Measurements from ENCODE around the gene NCS1. TPM values are rescaled to one million over a fixed set of nuclear protein-coding genes. Genes with fewer than 3 reads are reported as not detected.

Gene NCS1
- total RNA-seq, 2 experiments from 2014 or later = 0.17 TPM; not detected in 1

GRCh38 chr9:130201399-130201873, 29.2 kb downstream of the NCS1 start:
- DNase-seq (no peak), ATAC-seq (ENCODE audit: poor library complexity) (no peak)
- no peaks in the 10 kb centered on the region for H3K4me1 ChIP-seq (ENCODE audit: insufficient read depth, low read length)
- no peak overlapping the region for H3K27ac Mint-ChIP-seq
- H3K36me3 Mint-ChIP-seq (ENCODE audit: low read depth) = no peaks in the 10 kb centered on the region
- peaks cover 0 to 4% of the 10 kb centered on the region in 2 experiments for H3K9me3 ChIP-seq (ENCODE audit: control insufficient read depth in 1 of 2, insufficient read depth in 1 of 2, low read length in 2 of 2)
- TF ChIP-seq CTCF (IDR thresholded peaks at IDR 0.05) = no peak
- H3K27me3 ChIP-seq (ENCODE audit: control insufficient read depth in 1 of 2, insufficient read depth in 2 of 2, low read length in 2 of 2) = no peaks in the 10 kb centered on the region
- no peaks in the 10 kb centered on the region for H3K27me3 Mint-ChIP-seq
- H3K4me3 ChIP-seq (ENCODE audit: low read length) = no peak overlapping the region
- no peak overlapping the region for H3K27ac ChIP-seq (ENCODE audit: low read depth in 1 of 2, low read length in 2 of 2)
- H3K4me3 Mint-ChIP-seq = no peak overlapping the region
- ChIA-PET POLR2A (no interaction called here), CTCF (no interaction called here)
- H3K4me1 Mint-ChIP-seq (ENCODE audit: low read depth) = no peaks in the 10 kb centered on the region
- H3K9me3 Mint-ChIP-seq = no peaks in the 10 kb centered on the region
- no peaks in the 10 kb centered on the region for H3K36me3 ChIP-seq (ENCODE audit: insufficient read depth, low read length)
- intact Hi-C loops (cut with DNase I, micrococcal nuclease) = no loop called here

DNA sequence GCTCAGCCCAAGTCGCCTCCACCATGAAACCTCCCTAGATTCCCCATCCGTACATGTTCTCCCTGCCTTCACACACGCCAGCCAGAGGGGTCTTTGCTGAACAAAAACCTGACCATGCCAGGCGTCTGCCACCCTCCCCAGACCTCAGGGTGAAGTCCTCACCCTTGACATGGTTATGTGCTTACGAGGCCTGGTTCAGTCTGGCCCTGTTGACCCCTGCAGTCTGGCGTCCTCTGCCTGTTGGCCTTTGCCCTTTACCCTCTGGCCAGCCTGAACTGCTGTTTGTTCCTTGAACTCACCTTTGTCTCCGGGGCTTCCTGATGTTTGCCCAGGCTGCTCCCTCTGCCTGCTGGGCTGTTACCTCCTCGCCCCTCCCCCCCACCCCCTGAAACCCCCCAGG, 29.8 kb downstream of the NCS1 start:
- ChIA-PET CTCF (no interaction called here), POLR2A (no interaction called here)
- Histone ChIP-seq H3K27me3 (ENCODE audit: control insufficient read depth in 1 of 2, insufficient read depth in 2 of 2, low read length in 2 of 2) (no peaks in the 10 kb centered on the region), H3K4me1 (ENCODE audit: insufficient read depth, low read length) (no peaks in the 10 kb centered on the region), H3K9me3 (ENCODE audit: control insufficient read depth in 1 of 2, insufficient read depth in 1 of 2, low read length in 2 of 2) (peaks cover 0 to 4% of the 10 kb centered on the region in 2 experiments), H3K27ac (ENCODE audit: low read depth in 1 of 2, low read length in 2 of 2) (no peak overlapping the region), H3K36me3 (ENCODE audit: insufficient read depth, low read length) (no peaks in the 10 kb centered on the region), H3K4me3 (ENCODE audit: low read length) (no peak overlapping the region)
- H3K9me3 Mint-ChIP-seq = no peaks in the 10 kb centered on the region
- no peaks in the 10 kb centered on the region for H3K36me3 Mint-ChIP-seq (ENCODE audit: low read depth)
- DNase-seq = no peak
- intact Hi-C loops (cut with DNase I, micrococcal nuclease) = no loop called here
- H3K27me3 Mint-ChIP-seq = no peaks in the 10 kb centered on the region
- no peak overlapping the region for H3K4me3 Mint-ChIP-seq
- TF ChIP-seq CTCF (IDR thresholded peaks at IDR 0.05) = no peak
- H3K27ac Mint-ChIP-seq = no peak overlapping the region
- no peak for ATAC-seq (ENCODE audit: poor library complexity)
- no peaks in the 10 kb centered on the region for H3K4me1 Mint-ChIP-seq (ENCODE audit: low read depth)

GRCh38 chr9:130204341-130204740, 32.1 kb downstream of the NCS1 start:
- H3K4me3 Mint-ChIP-seq = no peak overlapping the region
- no peaks in the 10 kb centered on the region for H3K9me3 Mint-ChIP-seq
- no peaks in the 10 kb centered on the region for H3K36me3 ChIP-seq (ENCODE audit: insufficient read depth, low read length)
- H3K27ac ChIP-seq (ENCODE audit: low read depth in 1 of 2, low read length in 2 of 2) = no peak overlapping the region
- H3K36me3 Mint-ChIP-seq (ENCODE audit: low read depth) = no peaks in the 10 kb centered on the region
- H3K4me1 Mint-ChIP-seq (ENCODE audit: low read depth) = no peaks in the 10 kb centered on the region
- intact Hi-C loops (cut with DNase I, micrococcal nuclease) = no loop called here
- ATAC-seq (ENCODE audit: poor library complexity) (no peak), DNase-seq (no peak)
- H3K4me3 ChIP-seq (ENCODE audit: low read length) = no peak overlapping the region
- TF ChIP-seq CTCF (IDR thresholded peaks at IDR 0.05) = no peak
- peaks cover 5% of the 10 kb centered on the region for H3K27me3 Mint-ChIP-seq
- POLR2A ChIA-PET = no interaction called here
- no peak overlapping the region for H3K27ac Mint-ChIP-seq
- H3K27me3 ChIP-seq (ENCODE audit: control insufficient read depth in 1 of 2, insufficient read depth in 2 of 2, low read length in 2 of 2) = no peaks in the 10 kb centered on the region
- H3K4me1 ChIP-seq (ENCODE audit: insufficient read depth, low read length) = no peaks in the 10 kb centered on the region
- CTCF ChIA-PET = no interaction called here
- H3K9me3 ChIP-seq (ENCODE audit: control insufficient read depth in 1 of 2, insufficient read depth in 1 of 2, low read length in 2 of 2) = no peaks in the 10 kb centered on the region

Data from CD4-positive, alpha-beta T cell (primary cell).